ENCODE measurements around the gene LPIN1. TPM values are rescaled to one million over a fixed set of nuclear protein-coding genes. Genes with fewer than 3 reads are reported as not detected.

LPIN1 gene
- total and polyA plus RNA-seq, 2 of the 13 experiments (the other 11 are each of a cell fraction or from before 2014, with no cell fraction given) = 9.7 to 19.4 TPM

DNA sequence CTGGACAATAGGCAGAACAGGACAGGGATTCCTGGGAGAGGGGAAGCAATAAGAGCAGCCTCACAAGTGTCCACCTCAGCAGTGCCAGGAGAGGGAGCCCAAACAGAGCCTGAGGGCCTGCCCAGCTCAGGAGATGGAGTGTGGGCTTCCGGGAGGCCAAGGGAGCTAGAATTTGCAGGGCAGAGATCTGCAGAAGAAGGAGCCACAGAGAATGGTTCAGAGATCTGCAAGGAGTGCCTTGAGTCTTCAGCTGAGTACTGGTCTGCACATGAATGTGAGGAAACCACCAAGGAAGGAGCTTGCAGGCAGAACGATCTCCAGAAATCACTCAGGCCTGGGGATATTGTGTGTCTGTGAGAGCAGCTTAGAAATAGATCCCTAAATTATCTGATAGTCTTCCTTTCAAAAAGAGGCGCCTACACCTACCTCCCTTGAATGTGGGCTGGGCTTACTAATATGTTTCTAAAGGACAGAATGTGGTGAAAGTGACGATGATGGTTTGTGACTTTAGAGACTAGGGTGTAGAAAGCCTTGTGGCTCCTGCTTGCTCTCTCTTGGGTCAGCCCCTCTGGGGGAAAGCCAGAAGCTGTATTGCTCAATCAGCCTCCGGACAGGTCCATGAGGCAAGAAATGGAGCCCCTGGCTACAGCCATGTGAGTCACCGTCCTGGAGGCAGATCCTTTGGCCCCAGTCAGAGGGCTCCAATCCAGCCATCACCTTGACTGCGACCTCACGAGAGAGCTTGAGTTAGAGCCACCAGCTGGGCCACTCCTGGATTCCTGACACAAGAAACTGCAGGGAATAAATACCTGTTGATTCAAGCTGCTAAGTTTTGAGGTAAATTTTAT lies 7.6 kb upstream of the LPIN1 start (continued):
- TF ChIP-seq POGZ (CRISPR knock-in tag; IDR thresholded peaks at IDR 0.05) (no peak), ZNF20 (CRISPR knock-in tag; IDR thresholded peaks at IDR 0.05) (0 out of 2 replicates have a peak, but pooled peaks have one; percentile 34), ZNF251 (CRISPR knock-in tag; IDR thresholded peaks at IDR 0.05) (no peak), JUND (CRISPR knock-in tag; IDR thresholded peaks at IDR 0.05) (peak; percentile 53; the same call in 1 of the 2 replicates), NFE2 (CRISPR knock-in tag; IDR thresholded peaks at IDR 0.05) (no peak), CBX2 (IDR thresholded peaks at IDR 0.05; ENCODE audit: low read depth, low read length) (no peak), CBX2 (CRISPR knock-in tag; IDR thresholded peaks at IDR 0.05; ENCODE audit: low read depth) (no peak), JUNB (CRISPR knock-in tag; IDR thresholded peaks at IDR 0.05; ENCODE audit: borderline replicate concordance) (no peak), ZBTB1 (CRISPR knock-in tag; IDR thresholded peaks at IDR 0.05; ENCODE audit: borderline replicate concordance) (no peak), KDM5B (CRISPR knock-in tag; IDR thresholded peaks at IDR 0.05; ENCODE audit: borderline replicate concordance) (peak; percentile 48; the same call in 1 of the 2 replicates), ZNF496 (CRISPR knock-in tag; IDR thresholded peaks at IDR 0.05; ENCODE audit: insufficient replicate concordance) (no peak), TSC22D2 (CRISPR knock-in tag; IDR thresholded peaks at IDR 0.05; ENCODE audit: borderline replicate concordance) (no peak), NKX3-1 (CRISPR knock-in tag; IDR thresholded peaks at IDR 0.05) (no peak), HES4 (CRISPR knock-in tag; IDR thresholded peaks at IDR 0.05; ENCODE audit: borderline replicate concordance) (no peak), NFKB2 (CRISPR knock-in tag; IDR thresholded peaks at IDR 0.05; ENCODE audit: borderline replicate concordance) (peak; percentile 56), HCFC1 (IDR thresholded peaks at IDR 0.05; ENCODE audit: low read depth, low read length) (no peak), ZNF577 (CRISPR knock-in tag; IDR thresholded peaks at IDR 0.05; ENCODE audit: borderline replicate concordance, low read depth) (no peak), ATF7 (IDR thresholded peaks at IDR 0.05) (no peak), ATF7 (CRISPR knock-in tag; IDR thresholded peaks at IDR 0.05) (no peak), ZNF451 (CRISPR knock-in tag; IDR thresholded peaks at IDR 0.05) (0 out of 2 replicates have a peak, but pooled peaks have one; percentile 52), TBL1XR1 (IDR thresholded peaks at IDR 0.05; ENCODE audit: borderline replicate concordance, low read length, partially characterized antibody) (no peak), ZZZ3 (CRISPR knock-in tag; IDR thresholded peaks at IDR 0.05; ENCODE audit: borderline replicate concordance) (no peak), MAX (IDR thresholded peaks at IDR 0.05) (no peak), MIER3 (CRISPR knock-in tag; IDR thresholded peaks at IDR 0.05; ENCODE audit: borderline replicate concordance) (no peak)
- TF ChIP-seq, protein P1, sequence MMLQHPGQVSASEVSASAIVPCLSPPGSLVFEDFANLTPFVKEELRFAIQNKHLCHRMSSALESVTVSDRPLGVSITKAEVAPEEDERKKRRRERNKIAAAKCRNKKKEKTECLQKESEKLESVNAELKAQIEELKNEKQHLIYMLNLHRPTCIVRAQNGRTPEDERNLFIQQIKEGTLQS (CRISPR knock-in tag; IDR thresholded peaks at IDR 0.05) = peak; percentile 28; the same call in 1 of the 2 replicates
- TF ChIP-seq, protein P2, sequence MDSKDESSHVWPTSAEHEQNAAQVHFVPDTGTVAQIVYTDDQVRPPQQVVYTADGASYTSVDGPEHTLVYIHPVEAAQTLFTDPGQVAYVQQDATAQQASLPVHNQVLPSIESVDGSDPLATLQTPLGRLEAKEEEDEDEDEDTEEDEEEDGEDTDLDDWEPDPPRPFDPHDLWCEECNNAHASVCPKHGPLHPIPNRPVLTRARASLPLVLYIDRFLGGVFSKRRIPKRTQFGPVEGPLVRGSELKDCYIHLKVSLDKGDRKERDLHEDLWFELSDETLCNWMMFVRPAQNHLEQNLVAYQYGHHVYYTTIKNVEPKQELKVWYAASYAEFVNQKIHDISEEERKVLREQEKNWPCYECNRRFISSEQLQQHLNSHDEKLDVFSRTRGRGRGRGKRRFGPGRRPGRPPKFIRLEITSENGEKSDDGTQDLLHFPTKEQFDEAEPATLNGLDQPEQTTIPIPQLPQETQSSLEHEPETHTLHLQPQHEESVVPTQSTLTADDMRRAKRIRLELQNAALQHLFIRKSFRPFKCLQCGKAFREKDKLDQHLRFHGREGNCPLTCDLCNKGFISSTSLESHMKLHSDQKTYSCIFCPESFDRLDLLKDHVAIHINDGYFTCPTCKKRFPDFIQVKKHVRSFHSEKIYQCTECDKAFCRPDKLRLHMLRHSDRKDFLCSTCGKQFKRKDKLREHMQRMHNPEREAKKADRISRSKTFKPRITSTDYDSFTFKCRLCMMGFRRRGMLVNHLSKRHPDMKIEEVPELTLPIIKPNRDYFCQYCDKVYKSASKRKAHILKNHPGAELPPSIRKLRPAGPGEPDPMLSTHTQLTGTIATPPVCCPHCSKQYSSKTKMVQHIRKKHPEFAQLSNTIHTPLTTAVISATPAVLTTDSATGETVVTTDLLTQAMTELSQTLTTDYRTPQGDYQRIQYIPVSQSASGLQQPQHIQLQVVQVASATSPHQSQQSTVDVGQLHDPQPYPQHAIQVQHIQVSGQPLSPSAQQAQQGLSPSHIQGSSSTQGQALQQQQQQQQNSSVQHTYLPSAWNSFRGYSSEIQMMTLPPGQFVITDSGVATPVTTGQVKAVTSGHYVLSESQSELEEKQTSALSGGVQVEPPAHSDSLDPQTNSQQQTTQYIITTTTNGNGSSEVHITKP (CRISPR knock-in tag; IDR thresholded peaks at IDR 0.05; ENCODE audit: low read depth) = no peak
